HG03521 (cell line): ENCODE measurements around the gene TSC2.
"Not testable (repeated sequence)": the region's sequence is repeated elsewhere in the genome, so short reads cannot be mapped to it uniquely, and the experiment has no call there.

Experiments used
- ATAC-seq: cut with Tn5 transposase; IDR thresholded peaks from one replicate; pipeline ENCODE4 v1.9.1; 2021; ENCODE audit warnings: mild to moderate bottlenecking, moderate library complexity; ENCODE audit not compliant: unreplicated experiment

The TSC2 gene

DNA sequence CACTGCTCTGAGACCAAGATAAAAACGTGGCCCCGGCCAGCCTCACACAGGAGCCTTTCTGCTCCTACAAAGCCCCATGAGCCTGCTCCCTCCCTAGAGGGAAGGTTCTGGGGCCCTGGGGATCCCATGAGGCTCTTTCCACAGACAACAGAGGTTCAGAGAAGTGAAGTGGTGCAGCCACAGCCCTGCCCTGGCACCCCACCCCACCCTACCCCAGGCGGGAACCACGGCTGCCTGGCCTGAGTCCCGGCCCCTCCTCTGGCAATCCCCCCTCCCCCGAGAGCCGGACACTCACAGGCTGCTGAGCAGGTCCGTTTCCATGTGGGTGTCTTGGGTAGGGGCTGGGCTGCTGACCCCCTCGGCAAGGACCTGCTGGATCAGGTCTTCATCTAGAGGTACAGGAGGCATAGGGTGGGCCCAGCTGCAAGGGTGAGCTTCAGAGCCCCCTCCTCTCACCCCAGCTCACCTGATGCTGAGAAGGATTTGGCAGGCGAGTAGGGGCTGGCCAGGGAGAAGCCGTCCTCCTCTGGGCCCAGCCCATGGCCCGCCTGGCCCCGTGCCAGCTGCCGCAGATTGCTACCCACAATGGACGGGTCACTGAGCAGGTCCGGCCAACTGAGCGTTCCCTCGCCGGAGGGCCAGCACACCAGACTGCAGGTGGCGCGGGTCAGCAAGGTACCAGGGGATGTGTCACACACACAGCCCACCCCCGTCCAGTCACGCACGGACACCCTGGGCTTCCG, 49.2 kb downstream of the TSC2 start:
- no peak for ATAC-seq

DNA sequence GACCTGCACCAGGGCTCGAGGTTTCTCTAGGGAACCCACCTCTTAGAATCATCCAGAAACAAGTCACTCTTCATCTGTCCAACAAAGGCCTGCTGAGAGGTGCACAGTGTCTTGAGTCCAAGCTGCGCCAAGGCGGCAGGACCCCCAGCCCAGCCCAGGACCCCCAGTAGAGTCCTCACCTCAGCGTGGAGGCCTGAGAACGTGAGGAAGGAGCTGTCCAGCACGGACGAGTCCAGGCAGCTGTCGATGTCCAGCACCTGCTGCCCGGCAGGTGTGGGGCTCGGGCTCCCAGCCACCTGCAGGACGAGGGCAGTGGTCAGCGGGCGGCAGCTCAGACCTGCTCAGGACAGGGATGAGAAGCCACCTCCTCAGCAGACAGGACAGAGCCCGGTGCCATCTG, 49.9 kb downstream of the TSC2 start:
- ATAC-seq: not testable (repeated sequence)

DNA sequence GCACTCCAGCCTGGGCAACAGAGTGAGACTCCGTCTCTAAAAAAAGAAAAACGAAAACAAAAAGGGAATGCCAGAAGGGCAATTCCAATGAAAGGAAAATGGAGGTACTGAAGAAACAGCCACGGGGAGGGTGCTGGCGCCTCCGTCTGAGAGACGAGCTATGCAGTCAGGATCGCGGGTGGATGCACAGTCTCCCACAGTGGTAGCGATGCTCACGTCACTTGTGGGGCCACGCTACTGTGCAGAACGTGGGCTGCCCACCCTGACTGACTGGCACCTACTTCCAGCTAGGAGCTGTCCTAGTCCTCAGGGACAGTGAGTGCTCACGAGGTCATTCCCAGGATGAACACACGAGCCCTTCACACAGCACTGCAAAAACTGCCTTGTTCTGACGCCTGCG, 53.8 kb downstream of the TSC2 start:
- ATAC-seq: not testable (repeated sequence)

DNA sequence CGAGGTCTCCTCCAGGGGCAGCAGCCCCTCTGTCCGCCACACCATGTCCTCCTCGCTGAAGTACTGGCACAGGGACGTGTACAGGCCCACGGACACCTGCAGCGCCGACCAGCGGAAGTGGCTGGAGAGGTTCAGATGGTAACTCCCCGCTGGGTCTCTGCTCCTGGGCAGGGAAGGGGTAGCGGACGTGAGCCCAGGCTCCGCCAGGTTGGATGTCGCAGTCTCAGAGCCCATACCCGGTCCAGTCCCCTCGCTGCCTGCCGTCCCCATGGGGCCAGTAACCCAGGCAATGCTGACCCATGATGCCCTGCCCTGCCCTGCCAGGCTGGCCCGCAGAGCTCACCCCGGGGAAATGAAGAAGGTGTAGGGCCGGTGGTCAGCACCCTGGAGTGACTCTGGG, 54.7 kb downstream of the TSC2 start:
- ATAC-seq: no peak

DNA sequence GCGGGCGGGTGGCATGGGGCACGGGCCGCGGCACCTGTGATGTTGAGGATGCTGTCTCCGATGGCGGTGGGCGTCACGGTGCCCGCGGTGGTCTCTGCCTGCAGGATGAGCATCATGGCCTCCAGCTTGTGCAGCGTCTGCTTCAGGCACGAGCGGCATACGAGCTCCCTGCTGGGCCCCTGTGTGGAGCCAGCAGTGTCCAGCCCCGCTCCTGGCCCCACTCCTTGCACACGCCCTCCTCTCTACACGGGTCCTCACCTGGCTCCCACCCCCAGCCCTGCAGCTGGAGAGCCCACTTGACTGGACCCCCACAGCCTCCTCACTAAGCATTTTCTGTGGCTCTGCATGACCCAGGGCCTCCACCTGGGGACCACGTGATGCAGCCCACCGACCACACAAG, 56.7 kb downstream of the TSC2 start:
- ATAC-seq: not testable (repeated sequence)

DNA sequence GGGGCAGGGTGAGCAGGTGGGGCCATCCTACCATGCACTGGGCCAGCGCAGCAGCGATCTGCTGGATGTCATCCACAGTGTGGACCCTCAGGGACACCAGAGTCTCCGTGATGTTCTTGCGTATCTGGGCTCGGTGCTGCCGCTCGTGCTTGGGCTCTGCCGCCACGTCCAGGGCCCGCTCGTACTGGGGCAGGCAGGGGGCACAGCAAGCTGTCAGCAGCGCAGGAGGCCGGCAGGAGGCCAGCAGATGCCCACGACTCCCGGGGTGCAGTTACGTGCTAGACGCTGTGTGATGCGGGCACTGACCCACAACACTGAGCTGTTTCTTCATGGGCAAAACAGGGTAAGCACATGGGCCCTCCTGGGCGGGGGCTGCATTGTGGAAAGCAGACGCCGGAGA, 57.5 kb downstream of the TSC2 start:
- not testable (repeated sequence) for ATAC-seq

DNA sequence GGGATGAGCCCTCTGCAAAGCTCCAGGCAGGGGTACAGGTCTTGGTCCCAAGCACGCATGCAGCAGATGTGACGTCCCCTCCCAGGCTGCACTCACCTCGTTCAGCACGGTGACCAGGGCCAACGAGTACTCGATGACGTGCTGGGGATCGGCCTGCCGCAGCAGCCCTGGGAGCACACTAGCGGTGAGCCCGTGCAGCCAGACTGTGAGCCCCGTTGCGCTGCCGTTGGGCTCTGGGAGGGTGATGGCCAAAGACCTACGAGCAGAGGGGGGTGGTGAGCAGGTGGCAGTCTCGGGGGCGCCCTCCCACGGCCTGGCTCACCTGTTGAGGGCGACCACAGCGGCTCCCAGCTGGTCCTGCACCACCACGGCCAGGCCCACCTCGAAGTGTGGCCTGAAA, 58.0 kb downstream of the TSC2 start:
- not testable (repeated sequence) for ATAC-seq

DNA sequence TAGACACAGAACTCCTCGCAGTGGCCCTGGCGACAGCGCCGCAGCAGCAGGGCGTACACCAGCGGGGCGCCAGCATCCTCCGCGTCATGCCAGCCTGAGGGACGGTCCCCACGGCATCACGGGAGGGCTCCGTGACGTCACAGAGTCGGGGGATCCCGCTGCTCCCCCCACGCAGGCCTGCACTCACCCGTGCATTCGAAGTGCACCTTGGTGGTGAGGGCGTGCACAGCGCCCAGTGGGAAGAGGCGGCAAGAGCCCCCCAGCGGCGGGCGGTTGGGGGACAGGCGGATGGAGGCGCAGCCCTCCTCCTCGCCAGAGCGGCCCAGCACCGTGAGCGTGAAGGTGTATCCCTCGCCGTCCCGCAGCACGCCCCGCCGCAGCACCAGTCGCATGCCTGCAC, 58.4 kb downstream of the TSC2 start:
- not testable (repeated sequence) for ATAC-seq

DNA sequence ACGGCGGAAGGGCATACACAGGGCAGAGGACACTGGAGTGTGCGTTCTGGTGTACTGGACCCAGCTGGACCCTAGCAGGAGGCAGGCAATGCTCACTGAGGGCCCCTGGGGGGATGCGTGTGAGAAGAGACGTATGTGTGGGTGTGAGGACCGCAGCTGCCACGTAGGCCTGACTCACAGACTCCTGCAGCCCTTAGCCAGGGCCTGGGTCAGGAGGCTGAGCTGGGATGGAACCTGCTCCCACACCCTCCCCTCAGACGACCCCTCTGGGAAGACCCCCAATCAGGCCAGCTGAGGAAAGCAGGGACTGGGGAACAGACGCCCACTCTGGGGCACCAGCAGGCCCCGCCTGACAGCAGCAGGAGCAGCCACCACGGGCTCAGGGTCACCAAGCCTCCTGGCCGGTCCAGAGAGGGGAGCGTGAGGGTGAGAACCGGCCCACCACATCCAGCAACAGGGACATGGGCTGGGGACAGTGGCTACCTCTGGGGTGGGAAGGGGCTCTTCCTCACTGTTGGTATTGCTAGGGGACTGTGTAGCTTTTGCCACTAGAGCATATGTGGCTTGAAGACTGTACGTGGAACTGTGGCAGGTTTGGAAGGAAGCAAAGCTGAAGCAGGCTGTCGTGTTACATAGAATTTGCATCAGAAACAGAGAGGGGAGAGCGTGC, 59.5 kb downstream of the TSC2 start:
- not testable (repeated sequence) for ATAC-seq

DNA sequence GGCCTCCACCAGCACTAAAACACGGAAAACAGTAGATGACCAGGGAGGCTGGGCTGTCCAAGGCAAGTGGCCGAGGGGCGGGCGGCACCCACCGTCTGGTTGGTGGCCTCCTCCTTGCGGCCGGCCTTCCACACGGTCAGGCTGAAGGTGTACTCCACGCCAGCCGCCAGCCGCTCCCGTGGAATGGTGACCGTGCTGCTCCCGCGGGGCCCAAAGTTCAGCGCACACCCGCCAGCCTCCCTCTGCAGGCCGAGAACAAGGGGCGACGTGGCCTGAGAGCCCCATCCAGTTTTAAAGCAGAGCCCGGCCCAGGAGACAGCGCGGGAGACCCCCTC, 60.0 kb downstream of the TSC2 start:
- not testable (repeated sequence) for ATAC-seq

DNA sequence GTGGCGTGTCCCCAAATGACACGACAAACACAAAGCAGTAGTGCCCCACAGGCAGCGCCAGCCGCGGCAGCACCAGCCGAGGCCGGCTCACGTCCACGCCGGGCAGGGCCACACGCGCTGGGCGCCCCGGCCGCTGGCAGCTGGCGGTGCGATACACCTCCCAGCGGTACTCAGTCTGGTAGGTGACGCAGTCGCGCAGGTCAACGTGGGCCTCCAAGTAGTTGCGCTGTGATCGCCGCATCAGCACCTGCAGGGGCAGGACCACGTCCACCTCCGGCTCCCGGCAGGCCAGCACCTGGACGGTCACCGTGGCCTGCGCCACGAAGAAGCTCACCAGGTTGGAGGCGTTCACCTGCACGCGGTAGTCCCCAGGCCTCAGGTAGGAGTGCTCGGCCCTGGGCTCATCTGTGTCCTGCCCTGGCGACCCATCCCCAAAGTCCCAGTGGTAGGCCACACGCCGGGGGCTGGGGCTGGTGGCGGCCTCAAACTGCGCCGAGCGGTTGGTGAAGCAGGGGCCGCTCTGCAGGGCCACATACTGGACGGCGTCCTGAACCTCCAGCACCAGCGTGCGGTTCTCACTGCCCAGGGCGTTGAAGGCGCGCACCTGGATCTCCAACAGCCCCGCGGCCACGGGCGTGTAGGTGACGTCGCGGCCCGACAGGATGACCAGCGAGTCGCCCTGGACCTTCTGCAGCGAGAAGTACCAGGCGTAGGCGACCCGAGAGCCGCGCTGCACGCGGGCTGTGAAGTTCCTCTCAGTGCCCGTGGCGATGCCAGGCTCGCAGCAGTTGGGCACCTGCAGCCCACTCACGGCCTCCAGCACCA, 60.9 kb downstream of the TSC2 start:
- not testable (repeated sequence) for ATAC-seq

DNA sequence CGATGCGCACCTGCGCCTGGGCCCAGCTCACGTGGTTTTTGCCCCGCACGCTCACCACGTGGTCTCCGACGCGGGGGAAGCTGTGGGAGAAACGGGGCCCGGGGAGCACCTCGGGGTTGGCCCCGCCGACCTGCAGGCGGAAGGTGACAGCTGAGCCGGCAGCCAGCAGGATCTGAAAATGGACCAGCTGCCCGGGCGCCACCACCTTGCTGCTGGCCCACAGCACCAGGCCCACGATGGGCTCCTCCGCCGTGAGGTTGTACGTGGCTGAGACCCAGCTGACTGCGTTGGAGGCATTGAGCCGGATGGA, 61.4 kb downstream of the TSC2 start:
- not testable (repeated sequence) for ATAC-seq

DNA sequence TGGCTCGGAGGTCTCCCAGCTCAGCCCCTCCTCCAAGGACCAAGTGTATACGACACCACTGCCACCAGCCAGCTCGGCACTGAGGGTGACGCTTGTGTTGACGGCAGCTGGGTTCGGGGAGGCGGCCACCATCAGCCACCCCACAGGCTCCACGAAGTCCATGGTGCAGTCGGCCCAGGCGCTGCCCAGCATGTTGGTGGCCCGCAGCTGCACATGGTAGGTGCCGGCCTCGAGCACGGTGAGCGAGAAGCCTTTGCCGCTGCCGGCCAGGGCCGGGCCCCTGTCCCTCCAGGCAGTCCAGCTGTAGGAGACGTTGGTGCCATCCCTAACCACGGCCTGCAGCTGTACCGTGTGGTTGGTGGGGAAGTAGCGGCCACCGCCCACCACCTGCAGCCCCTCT, 62.1 kb downstream of the TSC2 start:
- ATAC-seq: not testable (repeated sequence)

DNA sequence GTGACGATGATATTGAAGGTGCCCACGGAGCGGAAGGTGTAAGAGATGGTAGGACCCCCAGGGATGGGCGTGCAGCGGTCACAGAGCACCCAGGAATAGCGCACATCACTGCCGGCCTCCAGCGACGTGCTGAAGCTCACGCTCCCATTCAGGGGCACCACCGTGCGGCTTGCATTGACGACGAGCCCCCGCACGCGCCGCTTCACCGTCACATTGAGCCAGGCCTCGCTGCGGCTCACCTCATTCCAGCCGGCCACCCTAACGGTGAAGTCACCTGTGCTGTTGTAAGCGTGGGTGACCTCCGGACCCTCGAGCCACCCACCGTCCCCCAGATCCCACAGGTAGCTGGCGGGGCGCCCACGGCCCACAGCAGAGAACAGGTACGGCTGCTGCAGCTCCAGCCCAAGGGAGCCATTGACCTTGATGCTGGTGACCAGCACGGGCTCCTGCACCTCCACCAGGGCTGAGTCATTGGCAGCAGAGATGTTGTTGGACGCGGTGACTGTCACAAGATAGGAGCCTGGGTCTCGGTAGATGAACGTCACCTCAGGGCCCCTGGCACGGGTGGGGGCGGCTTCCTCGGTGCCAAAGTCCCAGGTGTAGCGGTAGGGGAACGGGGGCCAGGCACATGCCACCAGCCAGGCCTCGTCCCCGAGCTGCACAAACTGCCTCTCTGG, 62.7 kb downstream of the TSC2 start:
- not testable (repeated sequence) for ATAC-seq

DNA sequence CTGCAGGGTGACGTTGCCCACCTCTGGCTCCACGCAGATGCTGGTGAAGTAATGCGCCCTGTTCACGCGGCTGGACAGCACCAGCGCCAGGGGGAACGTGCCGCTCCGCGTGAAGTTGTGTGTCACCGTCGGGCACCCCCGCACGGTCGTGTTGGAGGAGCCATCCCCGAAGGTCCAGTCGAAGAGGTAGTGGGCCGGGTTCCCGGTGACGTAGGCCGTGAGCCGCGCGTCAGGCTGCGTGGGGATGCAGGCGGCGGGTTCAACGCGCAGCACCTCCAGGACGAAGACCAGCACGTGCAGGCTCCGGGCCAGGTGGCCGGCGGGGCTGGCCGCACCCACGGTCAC, 63.2 kb downstream of the TSC2 start:
- ATAC-seq: not testable (repeated sequence)

DNA sequence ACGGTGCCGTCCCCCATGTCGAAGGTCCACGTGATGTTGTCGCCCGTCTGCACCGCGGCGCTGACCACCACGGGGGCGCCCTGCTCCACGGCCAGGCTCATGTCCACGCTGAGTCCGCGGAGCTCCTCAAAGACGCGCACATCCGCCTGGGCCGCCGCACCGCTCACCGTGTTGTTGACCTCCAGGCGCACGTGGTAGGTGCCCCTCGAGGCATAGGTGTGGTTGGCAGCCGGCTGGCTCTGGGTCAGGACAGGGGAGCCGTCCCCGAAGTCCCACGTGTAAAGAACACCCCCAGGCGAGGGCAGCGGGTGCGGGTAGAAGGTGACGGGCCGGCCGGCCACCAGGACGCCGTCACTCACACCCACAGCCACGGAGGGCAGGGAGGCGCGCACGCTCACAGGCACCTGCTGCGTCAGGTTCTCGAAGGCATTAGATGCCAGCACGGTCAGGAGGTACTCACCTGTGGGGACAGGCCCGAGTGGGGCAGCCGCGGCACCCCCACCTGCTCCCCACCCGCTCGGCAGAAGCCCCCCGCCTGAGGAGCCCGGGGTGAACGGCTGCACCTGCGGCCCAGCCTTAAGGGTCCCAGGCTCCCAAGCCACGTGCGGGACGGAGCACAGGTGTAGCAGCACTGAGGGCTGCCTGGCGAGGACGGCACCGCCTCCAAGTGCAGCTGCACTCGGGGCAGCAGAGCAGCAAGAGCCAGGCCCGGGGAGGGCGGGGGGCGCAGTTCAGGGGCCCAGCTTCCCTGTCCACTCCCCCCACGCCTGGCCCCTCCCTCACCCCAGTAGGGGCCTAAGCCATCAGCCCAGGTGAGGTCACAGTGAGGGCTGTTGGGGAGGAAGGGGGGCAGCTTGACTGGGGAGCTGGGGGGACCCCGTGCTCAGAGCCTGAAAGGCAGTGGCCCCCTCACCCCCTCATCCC, 63.9 kb downstream of the TSC2 start:
- not testable (repeated sequence) for ATAC-seq

DNA sequence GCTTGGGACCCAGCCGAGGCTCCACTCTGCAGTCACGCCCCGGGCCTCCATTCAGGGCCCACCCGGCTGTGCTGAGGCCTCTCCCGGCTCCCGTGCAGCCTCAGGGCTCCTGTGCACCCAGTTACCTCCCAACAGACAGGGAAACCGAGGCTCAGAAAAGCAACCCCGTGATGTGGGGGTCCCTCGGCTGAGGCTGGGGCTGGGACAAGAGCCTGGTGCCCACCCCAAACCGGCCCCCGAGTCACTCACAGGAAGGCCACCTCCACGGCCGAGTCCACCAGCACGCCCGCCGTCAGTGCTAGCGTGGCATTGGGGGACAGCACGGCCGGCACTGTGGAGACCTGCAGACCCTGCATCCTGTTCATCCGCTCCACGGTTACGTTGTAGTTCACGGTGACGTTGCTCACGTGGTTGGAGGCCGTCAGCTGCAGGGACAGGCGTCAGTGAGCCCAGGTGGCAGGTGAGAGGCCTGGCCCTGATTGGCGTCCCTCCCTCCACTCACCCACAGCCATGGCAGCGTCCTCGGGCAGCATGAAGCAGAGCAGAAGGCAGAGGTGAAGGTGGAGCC, 64.8 kb downstream of the TSC2 start:
- ATAC-seq: not testable (repeated sequence)

DNA sequence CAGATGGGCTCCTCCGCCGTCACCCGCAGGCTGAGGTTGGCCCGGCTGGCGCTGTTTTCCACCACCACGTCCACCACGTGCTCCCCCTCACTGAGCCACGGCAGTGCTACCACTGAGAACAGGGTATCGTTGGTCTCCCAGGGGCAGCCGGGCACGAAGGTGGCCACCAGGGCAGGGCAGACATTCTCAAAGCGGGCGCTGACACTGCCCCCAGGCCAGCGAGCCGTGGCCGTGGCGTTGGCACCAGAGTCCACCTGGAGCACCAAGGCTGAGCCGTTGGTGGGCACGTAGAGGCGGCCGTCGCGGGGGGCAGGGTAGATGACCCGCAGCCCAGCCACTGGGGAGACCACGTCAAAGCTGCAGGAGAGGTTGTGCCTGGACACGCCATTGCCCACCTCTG, 66.4 kb downstream of the TSC2 start:
- ATAC-seq: not testable (repeated sequence)

DNA sequence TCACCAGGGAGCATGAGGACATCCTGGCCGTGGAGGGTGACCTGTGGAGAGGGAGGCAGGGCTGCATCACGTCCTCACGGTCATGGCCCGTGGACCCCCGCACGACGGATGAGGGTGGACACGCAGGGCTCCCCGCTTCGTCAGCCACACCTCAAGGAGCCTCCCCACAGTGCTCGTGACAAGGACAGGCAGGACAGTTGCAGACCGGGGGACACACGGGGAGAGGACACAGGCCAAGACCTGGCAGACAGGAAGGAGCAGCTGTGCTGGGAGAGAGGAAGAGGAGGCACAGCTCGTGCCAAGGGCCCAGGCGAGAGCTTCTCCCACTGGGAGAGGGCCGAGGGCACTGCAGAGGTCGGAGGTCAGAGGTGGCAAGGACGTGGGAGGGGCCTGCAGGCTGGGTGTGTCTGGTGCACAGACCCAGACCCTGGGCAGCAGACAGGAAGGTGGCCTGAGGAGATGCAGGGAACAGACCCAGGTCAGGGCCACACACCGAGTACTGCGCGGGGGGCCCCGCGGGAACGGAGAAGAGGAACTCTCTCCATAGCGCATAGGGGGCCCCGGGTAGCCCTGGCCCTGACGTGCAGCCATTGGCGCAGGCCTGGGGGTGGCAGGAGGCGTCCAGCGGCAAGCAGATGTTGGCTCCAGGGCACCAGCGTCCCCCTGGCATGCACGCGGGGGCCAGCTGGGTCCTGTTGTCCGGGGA, 67.3 kb downstream of the TSC2 start:
- ATAC-seq: not testable (repeated sequence)
